Measurements from ENCODE around the gene AOPEP.

Gene AOPEP

DNA sequence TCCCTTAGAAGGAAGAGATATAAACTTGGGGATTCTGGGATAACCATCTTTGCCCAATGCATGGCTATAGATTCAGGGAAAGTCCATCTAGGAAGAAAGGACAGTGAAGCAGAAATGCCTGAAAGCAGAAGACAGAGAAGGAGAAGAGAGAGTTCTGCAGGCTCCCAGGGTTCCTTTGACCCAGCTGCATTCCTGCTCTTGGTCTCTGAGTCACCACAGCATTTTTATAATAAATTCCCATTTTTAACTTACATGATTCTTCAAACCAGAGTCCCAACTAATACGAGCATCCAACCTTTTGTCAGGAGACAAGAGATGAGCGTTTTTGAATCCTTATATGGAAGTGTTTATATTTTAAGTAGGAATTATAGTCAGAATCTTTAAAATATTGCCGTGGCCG, 12.0 kb upstream of the AOPEP start:
- no peak for DNase-seq (ENCODE audit: low read depth)

DNA sequence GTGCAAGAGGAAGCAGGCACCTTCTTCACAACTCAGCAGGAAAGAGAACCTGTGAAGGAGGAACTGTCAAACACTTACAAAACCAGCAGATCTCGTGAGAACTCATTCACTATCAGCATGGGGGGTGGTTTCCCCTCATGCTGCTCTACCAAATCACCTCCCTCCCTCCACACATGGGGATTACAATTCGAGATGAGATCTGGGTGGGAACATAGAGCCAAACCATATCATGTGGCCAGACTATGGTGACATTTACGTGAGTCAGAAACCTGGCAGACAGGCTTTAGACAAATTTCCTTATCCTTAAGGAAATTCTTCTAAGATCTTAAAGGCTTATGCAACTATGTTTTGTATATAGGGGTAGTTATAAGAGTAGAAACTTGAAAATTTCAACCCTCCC, 8.7 kb upstream of the AOPEP start:
- no peak for DNase-seq (ENCODE audit: low read depth)

DNA sequence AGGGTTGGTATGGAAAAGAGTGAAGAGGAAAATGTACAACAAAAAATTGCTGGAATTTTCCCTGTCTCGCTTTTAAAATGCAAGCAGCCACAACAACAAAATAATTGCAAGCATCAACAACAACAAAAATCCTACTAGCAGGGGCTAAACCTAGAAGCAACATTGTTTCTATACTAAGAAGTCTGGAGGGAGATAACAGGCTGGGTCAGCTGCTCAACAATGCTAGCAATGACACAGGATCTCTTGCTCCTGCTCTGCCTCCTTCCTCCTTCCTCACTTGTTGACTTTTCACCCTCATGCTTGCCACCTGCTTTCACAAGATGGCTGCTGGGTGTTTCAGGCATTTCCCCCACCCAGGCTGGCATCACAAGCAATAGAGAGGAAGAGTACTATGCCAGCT, 7.6 kb upstream of the AOPEP start:
- no peak for DNase-seq (ENCODE audit: low read depth)

DNA sequence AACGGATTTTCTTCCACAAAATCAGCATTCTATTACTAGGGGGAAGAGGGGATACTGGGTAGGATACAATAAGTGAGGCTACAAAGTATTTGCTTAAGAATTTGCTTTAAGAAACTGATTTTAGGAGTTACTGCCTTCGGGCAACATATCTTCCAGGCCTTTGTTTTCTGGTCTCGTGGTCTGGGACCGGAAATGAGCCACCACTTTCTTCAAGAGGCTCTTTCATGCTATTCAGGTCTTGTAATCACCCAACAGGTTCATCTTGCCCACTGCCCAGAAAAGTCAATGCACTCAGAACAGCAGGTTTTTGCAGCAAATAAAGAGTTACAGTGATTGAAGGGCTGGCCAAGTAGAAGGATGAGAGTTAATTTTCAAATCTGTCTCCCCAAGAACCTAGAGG, 6.6 kb upstream of the AOPEP start:
- no peak for DNase-seq (ENCODE audit: low read depth)

DNA sequence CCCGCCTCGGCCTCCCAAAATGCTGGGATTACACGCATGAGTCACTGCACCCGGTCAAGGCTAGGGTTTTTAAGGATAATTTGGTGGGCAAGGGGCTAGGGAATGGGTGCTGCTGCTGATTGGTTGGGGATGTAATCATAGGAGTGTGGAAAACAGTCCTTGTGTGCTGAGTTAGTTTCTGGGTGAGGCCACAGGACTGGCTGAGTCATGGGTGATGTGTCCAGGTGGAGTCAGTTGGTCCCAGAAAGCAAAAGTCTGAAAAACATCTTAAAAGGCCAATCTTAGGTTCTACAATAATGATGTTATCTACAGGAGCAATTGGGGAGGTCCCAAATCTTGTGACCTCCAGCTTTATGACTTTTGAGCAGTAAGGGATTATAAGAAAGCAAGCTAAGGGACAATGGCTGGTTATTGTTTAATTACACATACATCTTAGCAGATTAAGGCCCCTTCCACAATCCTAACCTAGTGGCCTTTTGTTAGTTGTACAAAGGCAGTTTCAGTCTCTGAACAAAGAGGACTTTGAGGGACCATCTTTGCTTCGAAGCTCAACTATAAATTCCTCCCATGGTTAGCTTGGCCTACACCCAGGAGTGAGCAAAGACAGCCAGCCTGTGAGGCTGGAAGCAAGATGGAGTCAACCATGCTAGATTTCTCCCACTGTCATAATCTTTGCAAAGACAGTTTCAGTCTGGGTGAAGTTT, 5.5 kb upstream of the AOPEP start:
- no peak for DNase-seq (ENCODE audit: low read depth)

DNA sequence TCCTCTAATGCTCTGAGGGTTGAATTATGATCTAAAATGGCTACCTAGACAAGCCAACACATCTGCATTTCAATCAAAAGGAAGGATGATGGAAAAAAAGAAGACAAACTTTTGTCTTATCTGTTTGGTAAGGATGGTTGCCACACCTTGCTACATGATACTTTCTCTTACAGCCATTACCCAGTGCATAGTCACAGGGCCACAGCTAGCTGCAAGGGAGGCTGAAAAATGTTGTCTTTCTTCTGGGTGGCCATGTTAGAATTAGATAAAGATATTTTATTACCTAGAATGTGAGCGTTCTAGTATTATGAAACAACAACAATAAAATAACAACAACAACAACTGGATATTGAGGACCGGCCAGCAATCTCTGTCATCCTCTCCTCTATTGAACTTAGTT, 4.7 kb upstream of the AOPEP start:
- DNase-seq (ENCODE audit: low read depth) = no peak

DNA sequence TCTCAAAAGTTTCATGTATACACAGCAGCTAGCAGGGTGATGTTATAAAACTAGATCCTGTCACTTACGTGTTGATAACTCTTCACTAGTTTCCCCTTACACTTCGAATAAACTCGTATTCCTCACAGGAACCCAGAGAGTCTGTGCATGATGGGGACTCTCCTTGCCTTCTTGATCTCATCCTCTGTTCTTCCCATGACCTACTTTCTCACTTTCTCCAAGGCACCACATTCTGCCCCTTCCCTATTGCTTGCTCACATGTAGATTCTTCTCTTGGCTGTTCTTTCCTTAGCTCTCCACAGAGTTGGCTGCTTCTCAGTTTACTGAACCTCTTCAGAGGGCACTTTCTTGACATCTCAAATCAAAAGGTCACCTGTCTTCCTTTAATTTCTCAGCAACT, 1.2 kb upstream of the AOPEP start:
- DNase-seq (ENCODE audit: low read depth) = no peak

DNA sequence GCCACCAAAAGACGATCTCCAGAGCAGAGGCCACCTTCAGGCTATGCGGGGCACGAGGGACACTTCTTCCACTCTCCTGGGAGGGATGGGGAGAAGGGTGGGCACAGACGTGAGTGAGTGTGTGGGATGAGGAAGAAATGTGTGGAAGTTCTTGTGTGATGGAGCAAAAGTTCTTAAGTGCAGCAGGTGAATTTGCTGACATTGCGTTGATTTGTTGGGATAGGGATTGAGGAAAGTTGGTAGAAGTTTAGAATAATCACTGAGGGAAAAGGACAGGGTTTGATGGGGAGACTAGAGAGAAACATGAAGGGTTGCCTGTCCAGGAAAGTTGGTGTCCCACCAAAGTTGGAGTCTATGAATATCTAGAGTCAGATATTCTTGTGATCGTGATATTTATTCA, 2.2 kb downstream of the AOPEP start:
- DNase-seq (ENCODE audit: low read depth) = no peak

DNA sequence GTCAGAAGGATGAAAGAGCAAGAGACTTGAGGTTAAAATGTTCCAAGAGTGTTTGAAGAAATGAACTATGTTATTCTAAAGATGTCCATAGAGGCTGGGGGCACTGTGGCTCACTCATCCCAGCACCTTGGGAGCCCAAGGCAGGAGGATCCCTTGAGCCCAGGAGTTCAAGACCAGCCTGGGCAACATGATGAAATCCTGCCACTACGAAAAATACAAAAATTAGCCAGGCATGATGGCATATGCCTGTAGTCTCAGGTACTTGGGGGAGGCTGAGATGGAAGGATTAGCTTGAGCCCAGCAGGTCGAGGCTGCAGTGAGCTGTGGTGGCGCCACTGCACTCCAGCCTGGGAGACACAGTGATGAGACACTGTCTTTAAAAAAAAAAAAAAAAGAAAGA, 2.7 kb downstream of the AOPEP start:
- DNase-seq (ENCODE audit: low read depth) = no peak

DNA sequence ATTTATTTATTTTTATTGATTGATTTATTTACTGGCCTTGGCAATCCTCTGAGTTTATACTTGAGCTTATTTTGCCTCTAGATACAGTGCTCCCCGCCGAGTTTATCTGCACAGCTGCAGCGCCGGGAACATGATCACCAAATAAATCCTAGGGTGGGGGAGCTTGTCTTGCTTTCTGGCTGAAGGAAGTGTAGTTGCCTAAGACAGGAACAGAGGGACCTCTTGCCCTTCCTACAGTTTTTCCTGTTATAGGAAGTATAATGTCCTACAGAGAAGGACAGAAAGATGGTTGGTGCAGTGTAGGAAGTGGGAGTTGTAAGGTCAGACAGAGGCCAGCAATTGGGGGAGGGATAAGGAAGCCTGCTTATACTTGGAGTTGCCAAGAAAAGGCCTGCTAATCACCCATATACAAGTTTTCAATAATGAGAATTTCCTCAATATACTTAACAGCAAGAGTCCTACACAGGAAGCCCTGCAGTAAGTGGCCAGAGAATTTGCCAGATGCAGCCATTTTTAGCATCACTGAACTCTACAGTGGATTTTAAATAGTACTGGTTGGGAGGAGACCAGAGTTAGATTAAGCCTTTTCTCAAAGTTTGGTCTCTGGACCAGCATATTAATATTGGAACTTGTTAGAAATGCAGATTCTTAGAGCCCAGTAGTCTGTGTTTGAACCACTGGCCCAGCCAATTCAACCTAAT, 7.7 kb downstream of the AOPEP start:
- no peak for DNase-seq (ENCODE audit: low read depth)

DNA sequence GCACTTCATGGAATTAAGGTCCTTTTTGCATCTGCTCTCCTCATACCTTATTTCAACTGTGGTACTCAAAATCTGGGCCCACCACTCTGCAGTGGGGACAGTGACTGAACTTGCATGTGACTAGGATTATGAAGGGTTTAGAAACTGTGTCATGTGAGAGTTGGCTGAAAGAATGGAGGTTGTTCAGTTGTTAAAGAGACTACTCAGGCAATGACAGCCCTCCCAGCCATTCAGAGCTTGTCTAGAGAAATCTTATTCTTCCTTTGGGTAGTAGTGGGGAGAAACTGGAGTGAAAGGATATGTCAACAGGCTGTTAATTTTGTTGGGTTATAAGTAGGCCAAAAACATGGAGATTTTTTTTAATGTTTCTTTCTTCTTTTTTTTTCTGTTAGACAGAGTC, 10.3 kb downstream of the AOPEP start:
- no peak for DNase-seq (ENCODE audit: low read depth)

DNA sequence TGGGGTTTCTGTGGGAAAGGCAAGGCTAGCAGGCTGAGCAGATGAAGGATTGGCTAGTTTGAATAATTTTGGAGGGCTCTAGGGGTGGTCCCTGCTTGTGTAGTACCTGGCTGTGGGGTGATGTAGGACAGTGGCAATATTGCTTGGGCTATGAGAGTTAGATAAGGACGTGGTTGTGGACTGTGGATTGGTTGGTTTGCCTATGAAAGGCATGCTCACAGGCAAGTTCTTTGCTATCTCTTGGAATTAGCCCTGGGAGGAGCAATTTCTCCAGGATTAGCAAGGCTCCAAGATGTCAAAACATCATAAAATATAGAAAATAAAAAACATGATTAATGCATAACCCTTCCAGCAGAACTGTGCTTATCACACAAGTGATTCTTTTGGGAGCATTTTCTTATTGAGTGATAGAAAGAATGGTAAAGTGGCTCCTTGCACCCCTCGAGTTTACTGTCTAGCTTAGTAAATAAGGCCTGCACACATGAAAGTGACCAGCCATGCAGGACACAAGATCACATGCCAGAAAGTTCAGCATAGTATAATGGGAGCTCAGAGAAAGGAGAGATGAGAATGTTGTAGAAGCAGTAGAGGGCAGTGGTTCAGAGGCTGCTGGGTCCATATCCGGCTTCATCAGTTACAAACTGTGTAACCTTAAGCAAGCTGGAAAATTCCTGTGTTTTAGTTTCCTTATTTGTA, 13.8 kb downstream of the AOPEP start:
- DNase-seq (ENCODE audit: low read depth) = no peak

DNA sequence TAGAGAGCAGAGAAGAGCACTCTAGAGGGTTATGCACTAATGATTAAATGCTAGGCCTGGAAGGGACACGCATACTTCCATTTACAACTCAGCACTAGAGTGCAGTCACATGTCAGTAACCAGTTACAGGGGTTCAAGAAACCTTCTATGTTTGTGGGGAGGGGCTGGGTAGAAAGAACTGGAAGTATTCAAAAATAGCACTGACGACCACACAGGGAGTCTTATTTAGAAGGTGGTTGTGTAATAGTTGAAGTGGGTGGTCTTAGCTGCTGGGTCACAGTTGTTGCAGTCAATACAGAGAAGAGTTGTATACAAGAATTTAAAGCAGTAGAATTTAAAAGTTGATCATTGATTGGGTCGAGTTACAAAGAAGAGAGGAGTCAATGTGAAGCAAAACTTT, 15.4 kb downstream of the AOPEP start:
- no peak for DNase-seq (ENCODE audit: low read depth)

DNA sequence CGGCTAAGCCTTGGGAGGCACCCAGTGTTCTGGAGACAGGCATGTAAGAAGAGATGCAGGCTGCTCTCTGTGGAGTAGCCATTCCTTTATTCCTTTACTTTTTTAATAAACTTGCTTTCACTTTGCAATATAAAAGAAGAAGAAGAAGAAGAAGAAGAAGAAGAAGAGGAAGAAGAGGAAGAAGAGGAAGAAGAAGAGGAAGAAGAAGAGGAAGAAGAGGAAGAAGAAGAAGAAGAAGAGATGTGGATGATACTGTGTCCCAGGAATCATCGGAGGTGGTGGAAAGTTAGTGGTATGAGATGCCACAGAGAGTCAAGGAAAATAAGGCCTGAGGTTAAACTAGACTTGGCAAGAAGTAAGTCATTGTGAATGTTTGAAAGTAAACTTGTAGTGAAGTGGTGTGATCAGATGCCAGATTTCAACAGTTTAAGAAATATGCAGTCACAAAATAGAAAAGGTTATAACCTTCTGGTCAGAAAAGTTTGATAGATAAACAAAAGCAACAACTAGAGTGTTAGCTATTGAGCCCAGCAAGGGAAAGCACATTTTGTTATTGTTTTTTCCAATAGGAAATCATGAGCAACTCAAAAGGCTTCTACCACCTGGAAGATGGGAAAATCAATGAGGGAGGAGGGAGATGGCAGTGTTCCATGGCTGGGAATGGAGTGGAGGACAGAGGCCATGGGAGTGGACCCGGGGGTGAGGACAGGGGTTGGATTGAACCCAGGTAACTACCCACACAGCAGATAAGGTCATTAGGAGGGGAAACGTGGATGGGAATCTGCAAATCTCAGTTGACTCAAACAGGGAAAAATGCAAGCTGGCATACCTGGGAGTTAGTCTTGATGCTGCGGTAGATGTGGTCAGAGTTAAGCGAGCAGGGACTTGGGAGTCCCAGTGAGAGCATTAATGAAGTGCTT, 16.8 kb downstream of the AOPEP start:
- no peak for DNase-seq (ENCODE audit: low read depth)

DNA sequence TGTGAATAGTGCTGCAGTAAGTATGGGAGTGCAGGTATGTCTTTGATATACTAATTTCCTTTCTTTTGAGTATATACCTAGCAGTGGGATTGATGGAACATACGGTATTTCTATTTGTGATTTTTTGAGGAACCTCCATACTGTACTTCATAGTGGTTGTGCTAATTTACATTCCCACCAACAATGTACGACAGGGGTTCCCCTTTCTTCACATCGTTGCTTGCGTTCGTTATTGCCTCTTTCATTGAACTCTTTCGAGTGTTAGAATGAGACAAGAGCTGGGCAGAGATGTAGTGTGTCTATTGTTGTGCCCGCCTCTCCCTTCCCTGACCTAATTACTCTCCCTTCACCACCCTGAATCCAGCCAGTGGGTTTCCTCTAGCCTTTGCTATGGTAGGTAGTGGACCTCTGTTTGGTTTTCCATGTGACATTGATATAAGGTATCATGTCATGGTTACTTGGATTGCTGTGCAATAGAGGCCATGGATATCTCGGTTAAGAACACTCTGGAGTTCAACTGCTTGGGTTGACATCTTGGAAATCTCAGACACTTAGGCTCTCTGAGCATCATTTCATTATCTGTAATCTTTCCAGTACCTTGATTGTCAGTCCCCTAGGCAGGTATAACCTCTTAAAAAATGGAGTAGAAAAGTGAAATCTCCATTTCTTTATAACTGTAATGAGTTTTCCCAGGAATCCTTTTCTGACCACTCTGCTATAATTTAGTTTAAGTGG, 19.5 kb downstream of the AOPEP start:
- no peak for DNase-seq (ENCODE audit: low read depth)

DNA sequence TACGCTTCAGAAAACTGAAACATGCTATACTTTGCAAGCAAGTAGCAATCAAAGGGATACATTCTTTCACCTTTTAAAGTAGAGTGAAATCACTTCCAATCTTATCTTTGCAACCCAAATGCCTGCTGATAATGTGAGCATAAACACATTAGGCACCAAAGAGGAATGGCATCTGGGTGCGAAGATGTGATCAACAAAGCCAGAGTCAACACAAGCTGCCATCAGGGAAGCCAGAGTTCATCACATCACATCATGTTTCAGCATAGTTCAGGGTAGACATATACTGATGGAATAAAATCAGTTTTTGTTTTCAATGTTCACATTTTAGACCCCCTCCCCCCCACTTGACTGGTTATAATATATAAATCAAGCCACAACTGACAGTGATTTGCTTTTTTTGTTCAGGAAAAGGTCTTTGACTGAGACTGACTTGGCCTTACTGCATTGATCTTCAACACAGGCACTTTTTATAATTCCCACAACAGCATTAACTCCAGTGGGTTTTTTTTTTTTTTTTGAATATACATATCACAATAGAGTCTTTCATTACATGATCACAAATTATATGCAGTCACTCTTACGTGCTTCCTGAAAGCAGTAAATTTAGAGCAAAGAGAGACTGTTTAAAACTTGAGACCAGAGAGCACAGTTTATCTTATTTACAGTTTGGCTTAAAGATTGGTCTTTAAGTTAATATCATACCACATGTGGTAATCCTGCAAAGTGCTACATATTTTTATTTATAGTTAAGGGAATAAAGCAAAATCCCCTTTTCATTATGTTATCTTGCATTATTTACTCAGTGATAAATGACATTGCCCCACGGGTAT, 20.3 kb downstream of the AOPEP start:
- DNase-seq (ENCODE audit: low read depth) = no peak

DNA sequence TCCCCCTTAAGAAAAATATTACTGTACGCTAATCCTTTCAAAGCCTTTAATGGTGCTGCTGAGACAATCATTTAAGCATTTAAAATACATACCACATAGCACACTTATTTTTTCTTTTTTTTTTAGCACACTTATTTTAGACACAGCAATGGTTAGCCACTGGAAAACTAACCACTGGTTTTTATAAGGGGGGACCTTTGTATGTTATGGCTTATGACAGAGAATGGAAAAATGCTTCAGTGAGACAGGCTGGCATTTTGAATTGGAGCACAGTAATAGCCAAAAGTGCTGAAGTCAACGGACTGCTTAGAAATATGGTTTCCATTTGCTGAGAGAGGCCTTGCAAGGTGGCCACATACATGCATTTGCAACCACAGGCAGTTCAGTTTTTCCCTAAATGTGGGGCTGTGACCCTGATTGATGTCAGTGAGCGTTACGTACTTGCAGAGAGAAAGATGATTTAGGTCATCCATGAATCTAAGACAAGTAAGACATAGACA, 28.5 kb downstream of the AOPEP start:
- DNase-seq (ENCODE audit: low read depth) = no peak

DNA sequence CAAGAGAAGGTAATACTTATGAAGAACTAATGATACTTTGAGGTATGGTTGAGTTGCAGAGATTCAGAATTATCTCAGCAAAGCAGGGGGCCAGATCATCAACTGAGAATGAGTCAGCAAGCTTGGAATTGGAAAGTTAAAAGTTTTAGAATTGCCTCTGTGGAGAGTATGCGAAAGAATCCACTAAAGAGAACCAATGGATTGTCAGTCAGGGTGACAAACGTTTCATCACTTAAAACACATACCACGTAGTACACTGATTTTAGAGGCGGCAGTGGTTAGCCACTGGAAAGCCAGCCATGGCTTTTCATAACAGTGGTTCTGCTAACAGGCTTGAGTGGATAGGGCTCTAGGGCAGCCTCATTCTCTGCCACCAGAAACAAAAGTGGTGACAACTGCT, 30.7 kb downstream of the AOPEP start:
- DNase-seq (ENCODE audit: low read depth) = no peak

DNA sequence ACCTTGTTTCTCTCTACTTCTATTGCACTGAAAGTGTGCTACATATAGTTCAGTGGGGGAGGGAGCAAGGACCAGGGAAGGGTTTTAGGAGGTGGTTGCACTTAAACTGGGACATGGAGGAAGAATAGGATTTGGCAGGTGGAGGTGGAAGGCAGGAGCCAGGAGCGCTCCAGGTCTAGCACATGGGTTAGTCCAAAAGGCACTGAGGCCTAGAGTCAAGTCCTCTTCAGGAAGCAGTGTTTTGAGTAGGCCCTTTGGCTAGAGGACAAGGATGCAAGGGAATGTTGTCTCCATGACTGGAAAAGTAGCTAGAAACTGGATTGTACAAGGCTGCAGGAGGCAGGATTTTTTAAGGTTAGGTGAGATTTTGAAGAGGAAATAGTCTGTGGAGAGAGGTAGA, 31.5 kb downstream of the AOPEP start:
- DNase-seq (ENCODE audit: low read depth) = no peak

DNA sequence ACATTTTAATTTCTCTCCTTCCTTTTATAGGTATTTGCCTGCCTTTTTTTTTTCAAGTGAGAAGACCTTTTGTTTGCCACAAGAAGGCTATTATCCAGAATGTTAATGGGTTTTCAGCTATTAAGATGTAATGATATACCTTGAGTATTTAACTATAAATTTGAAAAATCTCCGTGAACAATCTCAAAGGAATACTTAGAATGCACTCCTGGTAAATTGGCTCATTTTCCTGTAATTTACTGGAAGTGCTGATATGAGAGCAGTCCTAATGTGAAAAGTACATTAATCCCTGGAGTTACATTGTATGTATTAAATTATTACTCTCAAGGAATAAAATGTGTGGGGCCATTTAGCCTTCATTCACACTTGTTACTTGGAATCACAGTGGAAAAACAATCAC, 32.4 kb downstream of the AOPEP start:
- no peak for DNase-seq (ENCODE audit: low read depth)

DNA sequence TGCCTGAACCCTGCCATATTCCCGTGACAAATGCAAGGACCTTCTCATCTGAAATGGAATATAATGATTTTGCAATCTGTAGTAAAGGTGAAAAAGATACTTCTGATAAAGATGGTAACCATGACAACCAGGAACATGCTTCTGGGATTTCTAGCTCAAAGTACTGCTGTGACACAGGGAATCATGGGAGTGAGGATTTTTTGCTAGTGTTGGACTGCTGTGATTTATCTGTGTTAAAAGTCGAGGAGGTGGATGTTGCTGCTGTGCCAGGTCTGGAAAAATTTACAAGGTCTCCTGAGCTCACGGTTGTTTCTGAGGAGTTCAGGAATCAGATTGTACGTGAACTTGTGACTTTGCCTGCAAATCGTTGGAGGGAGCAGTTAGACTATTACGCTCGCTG, 33.5 kb downstream of the AOPEP start:
- DNase-seq (ENCODE audit: low read depth) = no peak

All from activated T-cell treated with anti-CD3 and anti-CD28 coated beads for 24 hours (primary cell).